SIG-M5 (cell line): ENCODE data around the gene BHLHA9.
"Not testable (repeated sequence)": the region's sequence is repeated elsewhere in the genome, so short reads cannot be mapped to it uniquely, and the experiment has no call there.

Experiments
- DNase-seq: peaks from one replicate; lab custom pipeline; 2025; lab: John Stamatoyannopoulos, UW

BHLHA9 gene

DNA sequence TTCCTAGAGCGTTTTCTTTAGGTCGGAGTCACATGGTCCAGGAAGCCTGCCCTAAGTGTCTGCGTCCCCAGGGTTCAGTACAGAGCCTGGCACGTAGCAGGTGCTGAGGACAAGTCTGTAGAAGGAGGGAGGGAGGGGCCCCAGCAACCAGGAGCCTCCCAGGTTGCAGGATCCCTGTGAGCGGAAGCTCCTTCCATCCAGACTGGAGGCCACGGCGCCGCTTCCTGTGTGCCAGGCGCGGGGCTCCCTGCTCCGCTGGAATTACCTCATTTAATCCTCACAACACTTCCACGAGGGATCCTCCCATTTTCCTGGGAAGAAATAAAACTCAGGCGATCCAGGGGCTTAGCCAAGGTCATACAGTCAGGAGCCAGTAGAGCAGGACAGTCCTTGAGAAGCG is 31.3 kb downstream of the BHLHA9 start:
- no peak for DNase-seq

DNA sequence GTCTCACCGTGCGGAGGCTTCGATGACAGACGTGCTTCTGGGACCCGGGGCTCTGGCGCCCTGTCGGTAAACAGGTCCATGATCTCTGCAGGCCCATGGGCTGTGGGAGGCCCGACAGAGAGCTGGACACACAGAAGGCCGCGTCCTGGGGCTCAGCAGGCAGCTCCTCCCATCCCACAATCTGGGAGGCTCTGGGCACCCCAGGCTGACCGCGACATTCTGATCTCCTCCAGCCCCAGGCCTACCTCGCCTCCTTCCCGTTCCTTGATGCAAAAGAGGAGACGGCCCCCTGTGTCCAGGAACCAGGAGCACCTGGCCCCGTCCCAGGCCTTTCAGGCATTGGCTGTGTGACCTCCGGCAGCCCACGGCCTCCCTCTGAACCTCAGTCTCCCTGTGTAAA is 32.5 kb downstream of the BHLHA9 start:
- no peak for DNase-seq

DNA sequence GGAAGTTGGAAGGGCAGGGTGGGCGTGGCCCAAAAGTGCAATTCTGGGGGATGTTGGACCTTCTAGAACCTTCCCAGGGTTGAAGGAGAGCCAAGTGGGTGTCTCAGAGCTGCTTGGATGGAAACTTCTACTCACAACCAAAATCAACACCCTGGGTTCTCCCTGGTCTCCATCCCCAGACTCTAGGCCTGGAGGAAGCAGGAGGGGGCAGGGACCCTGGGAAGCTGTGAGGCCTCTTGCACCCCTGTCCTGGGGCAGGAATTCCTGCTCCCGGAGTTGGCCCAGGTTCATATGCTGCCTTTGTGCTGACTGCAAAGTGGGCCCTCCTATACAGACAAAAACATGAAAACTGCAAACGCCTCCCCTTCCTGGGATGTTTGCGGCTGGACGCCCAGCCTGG is 34.3 kb downstream of the BHLHA9 start:
- DNase-seq = no peak

DNA sequence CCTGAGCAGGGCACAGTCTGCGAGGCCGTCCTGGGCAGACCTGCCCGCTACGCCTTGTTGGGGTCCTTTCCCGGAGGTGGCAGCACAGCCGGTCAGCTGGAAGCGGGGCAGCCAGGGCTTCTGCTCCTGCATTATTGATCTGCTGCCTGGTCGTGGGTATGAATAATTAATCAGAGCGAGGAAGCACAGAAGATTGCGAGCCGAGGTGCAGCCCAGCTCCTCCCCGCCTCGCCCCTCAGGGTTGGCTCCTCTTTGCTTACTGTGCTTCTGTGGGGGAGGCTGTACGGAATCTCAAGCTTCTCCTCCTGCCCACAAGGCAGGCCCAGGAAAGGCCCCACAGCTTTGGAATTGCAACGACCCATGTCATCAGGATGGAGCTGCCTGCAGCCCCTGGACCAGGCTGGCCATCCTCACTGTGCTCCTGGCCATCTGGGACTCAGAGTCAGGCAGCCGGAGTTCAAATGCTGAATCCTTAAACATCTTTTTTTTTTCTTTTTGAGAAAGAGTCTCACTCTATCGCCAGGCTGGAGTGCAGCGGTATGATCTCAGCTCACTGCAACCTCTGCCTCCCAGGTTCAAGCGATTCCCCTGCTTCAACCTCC is 34.8 kb downstream of the BHLHA9 start:
- DNase-seq = no peak

DNA sequence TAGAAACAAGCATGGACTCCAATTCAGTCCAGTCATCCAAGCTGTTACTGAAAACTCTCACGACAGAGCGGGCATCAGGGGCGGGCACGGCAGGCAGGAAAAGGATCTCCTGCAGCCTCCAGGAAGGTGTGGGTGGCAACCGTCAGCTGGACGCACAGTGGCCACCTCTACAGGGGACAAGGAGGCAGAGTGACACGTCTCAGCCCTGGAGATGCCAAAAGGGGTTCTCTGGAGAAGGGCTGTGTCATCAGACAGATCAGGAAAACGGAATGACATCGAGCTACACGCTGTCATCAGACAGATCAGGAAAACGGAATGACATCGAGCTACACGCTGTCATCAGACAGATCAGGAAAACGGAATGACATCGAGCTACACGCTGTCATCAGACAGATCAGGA is 37.6 kb downstream of the BHLHA9 start:
- not testable (repeated sequence) for DNase-seq

DNA sequence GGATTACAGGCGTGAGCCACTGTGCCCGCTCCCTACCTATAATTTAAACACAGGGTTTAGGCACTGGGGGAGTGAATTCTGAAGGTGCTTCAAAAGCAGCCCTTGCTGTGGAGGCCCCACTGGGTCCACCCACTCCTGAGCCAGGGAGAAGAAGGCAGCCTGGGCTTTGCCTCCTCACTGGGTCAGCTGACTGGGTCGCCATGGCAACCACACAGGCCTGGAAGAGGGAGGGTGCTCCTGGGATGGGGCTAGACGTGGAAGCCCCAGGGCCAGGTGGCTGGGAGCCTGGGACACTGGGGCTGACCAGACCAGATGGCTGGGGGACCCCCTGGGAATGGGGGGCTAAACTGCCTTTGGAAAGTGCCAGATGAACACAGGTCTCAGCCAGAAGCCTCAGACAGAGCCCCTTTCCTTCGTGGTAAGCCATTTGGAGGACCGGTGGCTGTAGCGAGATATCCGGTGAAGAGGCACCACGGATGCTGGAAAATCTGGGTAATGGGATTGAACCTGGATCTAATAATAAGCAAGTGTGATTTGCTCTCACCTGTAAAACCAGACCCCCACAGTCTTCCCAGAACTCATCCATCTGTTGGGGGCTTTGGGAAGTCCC is 42.1 kb downstream of the BHLHA9 start:
- DNase-seq = no peak

DNA sequence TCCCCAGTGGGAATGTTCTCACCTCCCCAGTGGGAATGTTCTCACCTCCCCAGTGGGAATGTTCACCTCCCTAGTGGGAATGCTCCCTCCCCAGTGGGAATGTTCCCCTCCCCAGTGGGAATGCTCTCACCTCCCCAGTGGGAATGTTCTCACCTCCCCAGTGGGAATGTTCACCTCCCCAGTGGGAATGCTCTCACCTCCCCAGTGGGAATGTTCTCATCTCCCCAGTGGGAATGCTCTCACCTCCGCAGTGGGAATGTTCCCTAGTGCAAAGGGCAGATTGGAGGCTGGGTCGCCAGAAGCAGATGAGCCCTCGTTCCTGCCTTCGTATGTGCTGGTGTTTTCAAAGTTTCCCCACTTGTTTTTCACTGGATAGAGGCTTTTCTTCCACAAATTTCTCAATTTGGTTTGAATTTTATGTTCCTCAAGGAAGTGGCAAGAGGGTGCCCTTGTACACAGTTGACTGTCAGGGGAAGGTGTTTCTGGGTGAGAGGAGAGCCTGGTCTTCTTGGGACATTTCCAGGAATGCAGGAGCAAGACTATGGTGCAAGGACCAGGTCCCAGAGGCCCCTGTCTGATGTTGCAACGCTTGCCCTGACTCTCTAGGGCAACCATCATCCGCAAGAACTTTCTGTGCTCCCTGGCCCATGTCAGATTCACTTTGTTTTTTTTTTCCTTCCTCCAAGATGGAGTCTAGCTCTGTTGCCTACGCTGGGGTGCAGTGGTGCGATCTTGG is 43.2 kb downstream of the BHLHA9 start:
- DNase-seq = no peak

DNA sequence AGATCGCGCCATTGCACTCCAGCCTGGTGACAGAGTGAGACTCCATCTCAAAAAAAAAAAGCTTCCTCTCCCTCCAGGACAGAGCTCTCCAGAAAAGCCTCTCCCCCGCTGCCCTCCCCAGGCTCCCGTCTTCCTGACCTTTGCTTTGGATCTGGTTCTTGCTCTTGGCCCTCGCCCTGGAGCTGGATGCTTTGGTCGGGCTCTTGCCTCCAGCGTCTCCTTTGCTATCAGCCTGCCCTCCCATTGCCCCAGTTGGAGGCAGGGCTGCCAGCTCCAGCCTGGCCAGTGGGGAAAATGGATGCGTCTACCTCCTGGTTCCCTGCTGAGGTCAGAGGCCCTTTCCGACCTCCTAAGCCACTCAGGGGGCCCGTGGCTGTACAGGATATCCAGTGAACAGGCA is 45.2 kb downstream of the BHLHA9 start:
- DNase-seq = no peak

DNA sequence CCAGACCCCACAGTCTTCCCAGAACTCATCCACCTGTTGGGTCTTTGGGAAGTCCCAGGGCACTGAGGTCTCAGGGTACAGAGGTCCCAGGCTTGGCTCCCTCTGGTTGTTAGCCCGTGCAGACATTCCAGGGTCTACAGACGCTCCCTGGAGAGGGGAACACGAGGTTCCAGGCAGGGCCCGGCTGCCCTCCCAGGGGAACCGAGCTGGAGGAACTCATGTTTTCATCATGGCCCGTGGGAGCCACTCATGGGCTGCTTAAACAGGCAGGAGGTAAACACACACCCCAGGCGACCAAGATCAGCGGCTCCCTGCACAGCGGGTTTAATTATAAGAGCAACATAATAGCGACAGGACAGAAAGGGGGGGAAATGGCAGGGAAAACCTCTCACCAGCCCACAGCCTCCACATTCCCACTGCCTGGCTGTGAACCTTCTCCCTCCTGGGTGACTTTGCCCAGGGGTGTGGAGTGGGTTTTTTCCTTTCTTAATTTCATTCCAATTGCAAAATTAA is 45.7 kb downstream of the BHLHA9 start:
- no peak for DNase-seq
